Activated CD8-positive, alpha-beta memory T cell treated with anti-CD3 and anti-CD28 coated beads, Interleukin-2, amount 50 U/mL, for 1 hour (primary cell): ENCODE results near the gene TNFSF12.
A peak's percentile ranks its signal among the peaks of the same experiment; 100 is the strongest.

Experiments
- DNase-seq: peaks from one replicate; pipeline ENCODE4 v3.0.0-alpha.2; 2020; ENCODE audit errors: extremely low read depth

TNFSF12 gene

DNA sequence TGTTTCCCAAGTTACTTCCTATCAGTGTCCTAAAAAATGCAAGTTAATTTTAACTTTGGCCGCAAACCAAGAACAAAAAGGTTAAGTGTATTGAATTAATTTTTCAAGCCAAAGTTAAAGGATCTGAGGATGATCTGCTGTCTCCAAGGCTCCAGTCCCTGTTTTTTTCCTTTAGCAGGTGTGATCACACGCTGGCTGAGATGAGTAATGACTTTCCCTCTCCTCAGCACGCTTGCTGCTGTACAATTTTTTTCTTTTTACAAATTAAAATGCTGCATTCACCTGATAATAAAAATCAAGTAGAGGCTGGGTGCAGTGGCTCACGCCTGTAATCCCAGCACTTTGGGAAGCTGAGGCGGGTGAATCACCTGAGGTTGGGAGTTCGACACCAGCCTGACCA lies 3.9 kb upstream of the TNFSF12 start:
- no peak for DNase-seq

DNA sequence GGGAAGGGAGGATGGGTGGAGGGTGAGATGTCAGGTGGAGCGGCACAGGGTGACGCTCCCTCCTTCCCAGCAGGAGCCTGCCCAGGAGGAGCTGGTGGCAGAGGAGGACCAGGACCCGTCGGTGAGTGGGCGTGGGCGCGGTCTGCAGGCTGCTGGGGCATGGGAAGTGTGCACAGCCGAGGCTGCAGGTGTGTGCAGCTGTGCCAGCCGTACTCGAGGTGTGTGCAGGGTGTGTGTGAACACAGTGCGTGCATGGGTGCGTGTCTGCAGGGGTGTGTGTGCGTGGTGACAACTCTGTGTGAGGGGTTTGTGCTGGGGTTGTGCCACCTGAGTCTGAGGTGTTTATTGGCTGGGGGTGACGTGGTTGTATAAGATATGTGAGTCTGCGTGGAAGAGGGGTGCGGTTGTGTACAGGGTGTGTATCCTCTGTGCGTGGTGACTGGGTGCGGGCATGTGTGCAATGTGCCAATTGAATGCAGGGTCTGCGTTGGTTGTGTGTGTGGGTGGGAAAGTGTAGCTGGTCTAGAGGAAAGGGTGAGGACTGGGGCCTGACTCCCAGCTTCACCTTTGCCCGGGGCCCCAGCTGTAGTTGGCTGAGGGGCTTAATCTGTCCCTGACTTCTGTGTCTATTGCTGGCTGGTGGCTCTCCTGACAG lies 670 bp downstream of the TNFSF12 start:
- no peak for DNase-seq

DNA sequence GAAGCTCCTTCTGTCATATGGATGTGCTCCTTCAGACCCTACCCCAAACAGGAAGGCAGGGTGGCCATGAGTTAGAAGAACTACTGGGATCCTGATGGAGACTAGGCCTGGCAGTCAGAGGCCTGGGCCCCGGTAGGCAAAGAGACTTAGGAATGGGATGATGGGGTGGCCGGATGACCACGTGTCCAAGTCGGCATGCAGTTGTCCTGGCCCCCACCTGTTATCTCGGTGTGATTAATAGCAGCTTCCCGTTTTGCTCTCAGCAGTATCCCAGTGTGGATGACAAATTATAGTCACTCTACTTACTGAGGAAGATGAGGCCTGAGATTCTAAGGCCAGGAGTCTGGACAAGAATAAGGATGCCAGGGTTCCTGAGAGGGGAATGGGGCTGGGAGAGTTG lies 1.5 kb downstream of the TNFSF12 start:
- no peak for DNase-seq

DNA sequence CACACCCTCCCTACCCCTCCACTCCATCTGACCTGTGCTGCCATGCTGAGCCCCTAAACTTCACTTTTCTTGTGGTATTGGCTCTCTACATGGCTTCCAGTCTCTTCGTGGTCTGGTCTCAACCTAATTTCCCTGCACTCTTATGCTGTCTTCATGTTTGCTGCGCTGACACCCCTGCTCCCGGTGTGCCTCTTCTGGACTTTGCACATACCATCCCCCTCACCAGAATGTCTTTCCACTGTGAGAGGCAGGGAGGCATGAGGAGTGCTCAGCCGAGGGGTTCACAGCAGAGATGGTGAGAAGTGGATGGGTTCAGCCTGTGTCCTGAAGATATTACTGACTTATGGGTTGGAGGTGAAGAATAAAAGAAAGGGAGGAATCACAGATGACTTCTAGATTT lies 2.5 kb downstream of the TNFSF12 start:
- DNase-seq = no peak

DNA sequence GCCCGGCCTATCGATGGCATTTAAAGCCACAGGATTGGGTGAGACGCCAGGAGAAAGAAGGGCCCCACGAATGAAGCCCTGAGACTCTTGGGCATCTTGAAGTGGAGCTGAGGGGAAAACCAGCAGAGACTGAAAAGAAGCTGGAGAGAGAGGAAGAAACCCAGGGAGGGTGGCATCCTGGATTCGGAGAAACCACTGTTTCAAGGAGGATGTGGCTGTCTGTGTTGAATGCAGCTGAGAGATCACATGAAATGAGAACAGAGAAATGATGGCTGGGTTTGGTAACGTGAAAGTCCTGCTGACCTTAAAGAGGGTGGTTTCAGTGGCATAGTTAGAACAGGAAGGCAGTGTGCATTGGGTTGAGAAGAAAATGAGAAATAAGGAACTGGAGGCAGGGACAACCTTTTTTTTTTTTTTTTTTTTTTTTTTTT lies 3.8 kb downstream of the TNFSF12 start:
- no peak for DNase-seq

DNA sequence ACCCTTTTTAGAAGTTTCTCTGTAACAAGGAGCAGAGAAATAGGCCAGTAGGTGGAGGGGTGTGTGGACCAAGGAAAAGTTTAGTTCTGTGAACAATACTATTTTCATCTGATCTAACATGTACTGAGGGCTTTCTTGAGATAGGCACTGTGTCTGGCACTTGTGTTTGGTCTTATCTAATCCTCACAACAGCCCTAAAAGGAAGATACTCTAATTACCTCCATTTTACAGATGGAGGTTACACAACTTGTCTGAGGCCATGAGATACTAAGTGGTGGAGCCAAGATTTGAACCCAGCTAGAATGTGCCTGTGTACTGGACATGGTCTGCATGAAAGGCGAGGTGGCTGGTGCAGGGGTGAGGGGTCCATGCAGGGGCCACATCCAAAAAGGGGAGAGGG lies 4.5 kb downstream of the TNFSF12 start:
- DNase-seq = no peak

DNA sequence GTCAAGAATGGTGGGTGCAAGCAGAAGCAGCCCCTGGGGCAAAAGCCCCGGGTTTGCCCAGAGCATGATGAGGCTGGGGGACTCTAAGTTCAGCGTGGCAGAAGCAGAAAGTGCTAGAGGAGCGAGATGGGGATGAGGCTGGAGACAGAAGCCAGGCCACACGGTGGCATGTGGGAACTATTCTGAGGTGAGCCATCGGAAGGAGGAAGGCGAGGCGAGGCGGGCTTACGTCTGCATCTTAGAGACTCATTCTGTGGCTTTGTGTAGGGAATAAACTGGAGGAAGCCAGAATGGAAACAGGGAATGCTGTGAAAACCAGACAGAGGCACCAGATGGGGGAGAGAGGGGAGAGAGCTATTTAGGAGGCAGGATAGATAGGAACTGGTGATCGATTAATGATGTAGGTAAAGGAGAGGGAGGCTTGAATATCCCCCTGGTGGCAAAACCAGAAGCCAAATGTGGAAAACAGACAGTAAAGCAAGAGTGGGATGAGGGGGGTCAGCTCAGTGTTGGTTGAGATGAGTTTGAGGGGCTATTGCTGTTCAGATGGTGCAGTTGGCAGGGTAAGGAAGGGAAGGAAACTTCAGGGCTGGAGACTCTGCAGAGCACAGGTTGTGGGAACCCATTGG lies 6.6 kb downstream of the TNFSF12 start:
- DNase-seq = no peak

DNA sequence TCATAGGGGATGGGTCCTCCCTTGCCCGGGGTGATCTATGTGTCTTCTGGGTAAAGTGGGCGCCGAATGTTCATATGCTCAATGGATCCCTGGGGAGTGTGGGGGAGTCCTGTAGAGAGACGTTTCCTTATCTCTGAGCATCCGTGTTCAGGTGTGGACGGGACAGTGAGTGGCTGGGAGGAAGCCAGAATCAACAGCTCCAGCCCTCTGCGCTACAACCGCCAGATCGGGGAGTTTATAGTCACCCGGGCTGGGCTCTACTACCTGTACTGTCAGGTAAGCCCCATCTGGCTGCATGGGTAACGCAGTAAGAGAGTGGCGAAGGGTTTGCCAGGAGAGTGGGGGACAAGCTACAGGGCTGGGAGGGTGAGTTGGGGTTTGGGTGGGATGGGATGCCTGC lies 7.8 kb downstream of the TNFSF12 start:
- no peak for DNase-seq

DNA sequence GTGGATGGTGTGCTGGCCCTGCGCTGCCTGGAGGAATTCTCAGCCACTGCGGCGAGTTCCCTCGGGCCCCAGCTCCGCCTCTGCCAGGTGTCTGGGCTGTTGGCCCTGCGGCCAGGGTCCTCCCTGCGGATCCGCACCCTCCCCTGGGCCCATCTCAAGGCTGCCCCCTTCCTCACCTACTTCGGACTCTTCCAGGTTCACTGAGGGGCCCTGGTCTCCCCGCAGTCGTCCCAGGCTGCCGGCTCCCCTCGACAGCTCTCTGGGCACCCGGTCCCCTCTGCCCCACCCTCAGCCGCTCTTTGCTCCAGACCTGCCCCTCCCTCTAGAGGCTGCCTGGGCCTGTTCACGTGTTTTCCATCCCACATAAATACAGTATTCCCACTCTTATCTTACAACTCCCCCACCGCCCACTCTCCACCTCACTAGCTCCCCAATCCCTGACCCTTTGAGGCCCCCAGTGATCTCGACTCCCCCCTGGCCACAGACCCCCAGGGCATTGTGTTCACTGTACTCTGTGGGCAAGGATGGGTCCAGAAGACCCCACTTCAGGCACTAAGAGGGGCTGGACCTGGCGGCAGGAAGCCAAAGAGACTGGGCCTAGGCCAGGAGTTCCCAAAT lies 8.4 kb downstream of the TNFSF12 start:
- DNase-seq = no peak

DNA sequence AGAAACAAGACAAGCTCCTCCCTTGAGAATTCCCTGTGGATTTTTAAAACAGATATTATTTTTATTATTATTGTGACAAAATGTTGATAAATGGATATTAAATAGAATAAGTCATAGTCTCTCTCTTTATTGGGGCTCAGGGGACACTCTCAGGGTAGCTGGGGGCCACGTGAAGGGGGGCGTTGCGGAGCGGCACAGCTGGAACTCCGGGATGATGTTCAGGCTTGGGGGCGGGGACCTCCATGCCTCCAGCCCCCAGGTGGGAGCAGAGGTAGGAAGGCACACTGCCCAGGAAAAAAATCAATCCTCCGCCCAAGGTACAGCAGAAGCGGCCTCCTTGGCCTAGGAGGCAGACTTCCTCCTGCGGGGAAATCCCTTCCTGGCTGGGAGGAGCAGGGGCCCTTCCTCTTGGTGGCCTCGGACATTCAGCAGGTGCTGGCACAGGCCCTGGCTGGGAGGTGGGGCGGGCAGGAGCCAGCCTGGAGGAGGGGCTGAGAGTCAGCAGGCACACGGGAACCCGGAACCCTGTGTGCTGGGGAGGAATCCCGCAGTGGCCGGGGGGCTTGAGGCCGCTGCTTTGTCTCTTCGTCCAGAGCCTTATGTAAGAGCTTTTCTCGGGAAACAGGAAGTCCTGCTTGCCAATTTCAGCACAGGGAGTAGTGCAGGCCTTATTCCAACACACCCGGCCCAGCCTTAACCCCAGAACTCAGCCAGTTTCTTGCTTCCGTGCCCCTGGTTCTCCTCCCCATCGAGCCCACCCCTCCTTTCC lies 9.1 kb downstream of the TNFSF12 start:
- DNase-seq = no peak

DNA sequence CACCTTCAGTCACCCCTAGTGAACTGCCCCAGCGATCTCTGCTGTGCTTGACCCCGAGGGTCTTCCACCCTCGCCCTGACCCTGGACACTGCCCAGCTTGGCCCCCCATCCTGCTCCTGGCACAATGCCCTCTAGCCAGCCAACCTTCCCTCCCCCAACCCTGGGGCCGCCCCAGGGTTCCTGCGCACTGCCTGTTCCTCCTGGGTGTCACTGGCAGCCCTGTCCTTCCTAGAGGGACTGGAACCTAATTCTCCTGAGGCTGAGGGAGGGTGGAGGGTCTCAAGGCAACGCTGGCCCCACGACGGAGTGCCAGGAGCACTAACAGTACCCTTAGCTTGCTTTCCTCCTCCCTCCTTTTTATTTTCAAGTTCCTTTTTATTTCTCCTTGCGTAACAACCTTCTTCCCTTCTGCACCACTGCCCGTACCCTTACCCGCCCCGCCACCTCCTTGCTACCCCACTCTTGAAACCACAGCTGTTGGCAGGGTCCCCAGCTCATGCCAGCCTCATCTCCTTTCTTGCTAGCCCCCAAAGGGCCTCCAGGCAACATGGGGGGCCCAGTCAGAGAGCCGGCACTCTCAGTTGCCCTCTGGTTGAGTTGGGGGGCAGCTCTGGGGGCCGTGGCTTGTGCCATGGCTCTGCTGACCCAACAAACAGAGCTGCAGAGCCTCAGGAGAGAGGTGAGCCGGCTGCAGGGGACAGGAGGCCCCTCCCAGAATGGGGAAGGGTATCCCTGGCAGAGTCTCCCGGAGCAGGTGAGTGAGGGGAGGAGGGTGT lies 9.9 kb downstream of the TNFSF12 start, which contains the start of gene TNFSF13:
Gene TNFSF13 (plus strand): TSS at position 207 of the 776 bp plus-strand sequence. CDS start 290 bp downstream, at position 497.
- no peak for DNase-seq

DNA sequence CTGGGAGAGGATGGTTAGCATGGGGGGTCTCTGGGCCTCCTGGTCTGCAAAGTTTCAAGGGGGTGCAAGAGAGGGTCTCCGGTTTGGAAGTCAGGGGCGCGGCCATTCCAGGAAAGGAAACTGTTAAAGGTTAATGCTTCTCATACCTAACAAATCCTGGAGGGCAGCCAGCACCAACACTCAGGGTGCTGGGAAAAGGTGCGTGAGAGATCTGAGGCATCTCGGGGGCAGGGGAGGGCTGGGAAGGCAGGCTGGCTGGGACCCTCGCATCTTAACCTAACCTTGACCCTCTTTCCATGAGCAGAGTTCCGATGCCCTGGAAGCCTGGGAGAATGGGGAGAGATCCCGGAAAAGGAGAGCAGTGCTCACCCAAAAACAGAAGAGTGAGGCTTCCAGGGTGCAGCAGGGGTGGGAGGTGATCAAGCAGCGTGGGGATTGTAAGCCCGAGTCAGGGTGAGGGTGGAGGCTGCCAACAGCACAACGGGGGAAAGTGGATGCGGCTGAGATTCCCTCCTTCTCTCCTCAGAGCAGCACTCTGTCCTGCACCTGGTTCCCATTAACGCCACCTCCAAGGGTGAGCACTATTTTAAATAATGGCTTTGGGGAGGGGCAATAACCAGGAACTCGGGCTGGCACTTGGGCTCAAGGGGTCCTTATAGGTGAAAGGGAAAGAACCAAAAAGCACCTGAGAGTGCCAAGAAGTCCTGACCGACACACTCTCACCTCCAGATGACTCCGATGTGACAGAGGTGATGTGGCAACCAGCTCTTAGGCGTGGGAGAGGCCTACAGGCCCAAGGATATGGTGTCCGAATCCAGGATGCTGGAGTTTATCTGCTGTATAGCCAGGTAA lies 10.7 kb downstream of the TNFSF12 start:
- DNase-seq = no peak

DNA sequence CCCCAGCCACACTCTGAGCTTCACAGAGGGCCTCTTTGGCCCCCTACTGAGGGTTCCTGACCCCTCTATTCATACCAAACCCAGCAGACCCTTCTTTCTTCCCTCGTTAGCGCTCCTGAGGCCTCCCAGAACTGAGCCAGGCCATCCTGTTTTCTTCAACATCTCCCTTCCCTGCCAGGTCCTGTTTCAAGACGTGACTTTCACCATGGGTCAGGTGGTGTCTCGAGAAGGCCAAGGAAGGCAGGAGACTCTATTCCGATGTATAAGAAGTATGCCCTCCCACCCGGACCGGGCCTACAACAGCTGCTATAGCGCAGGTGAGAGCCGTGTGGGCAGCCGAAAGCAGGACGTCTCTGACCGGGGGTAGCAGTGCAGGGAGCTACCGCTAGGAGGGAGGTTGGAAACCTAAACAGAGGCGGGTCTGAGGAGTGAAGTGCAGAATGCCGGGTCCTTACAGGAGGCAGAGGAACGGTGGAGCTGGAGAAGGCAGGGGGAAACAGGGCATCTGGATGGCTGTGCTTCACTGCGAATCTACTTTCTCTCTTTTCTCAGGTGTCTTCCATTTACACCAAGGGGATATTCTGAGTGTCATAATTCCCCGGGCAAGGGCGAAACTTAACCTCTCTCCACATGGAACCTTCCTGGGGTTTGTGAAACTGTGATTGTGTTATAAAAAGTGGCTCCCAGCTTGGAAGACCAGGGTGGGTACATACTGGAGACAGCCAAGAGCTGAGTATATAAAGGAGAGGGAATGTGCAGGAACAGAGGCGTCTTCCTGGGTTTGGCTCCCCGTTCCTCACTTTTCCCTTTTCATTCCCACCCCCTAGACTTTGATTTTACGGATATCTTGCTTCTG lies 11.5 kb downstream of the TNFSF12 start:
- DNase-seq = no peak

DNA sequence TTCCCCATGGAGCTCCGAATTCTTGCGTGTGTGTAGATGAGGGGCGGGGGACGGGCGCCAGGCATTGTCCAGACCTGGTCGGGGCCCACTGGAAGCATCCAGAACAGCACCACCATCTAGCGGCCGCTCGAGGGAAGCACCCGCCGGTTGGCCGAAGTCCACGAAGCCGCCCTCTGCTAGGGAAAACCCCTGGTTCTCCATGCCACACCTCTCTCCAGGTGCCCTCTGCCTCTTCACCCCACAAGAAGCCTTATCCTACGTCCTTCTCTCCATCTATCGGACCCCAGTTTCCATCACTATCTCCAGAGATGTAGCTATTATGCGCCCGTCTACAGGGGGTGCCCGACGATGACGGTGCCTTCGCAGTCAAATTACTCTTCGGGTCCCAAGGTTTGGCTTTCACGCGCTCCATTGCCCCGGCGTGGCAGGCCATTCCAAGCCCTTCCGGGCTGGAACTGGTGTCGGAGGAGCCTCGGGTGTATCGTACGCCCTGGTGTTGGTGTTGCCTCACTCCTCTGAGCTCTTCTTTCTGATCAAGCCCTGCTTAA lies 12.2 kb downstream of the TNFSF12 start:
- peak; percentile 34 for DNase-seq

DNA sequence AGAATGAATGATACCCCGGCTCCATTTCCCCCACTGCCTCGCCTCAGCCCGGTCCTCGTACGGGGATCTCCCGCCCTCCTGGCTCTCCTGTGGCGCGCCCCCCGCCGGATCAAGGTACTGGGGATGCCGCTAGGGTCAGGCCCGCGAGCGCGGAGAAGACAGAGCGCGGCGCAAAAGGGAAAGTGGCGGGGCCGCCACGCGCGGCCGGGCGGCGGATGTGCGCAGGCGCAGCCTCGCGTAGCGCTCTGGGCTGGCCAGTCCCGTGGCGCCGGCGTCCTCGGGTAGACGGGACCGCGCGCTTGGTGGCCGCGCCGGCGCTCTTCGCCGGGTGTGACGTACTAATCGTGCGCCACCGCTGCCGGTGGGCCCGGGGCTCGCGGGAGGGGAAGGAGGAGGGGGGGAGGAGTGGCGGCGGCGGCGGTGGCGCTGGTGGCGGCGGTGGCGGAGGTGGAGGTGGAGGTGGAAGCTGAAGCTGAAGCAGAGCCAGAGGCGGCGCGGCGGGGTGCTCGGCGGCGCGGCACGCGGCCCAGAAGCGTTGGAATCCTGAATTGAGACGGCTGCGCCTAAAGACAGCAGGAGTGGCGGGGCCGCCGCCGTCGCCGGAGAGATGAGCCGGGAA lies 12.8 kb downstream of the TNFSF12 start, which contains the start of gene SENP3:
Gene SENP3 (plus strand): TSS at position 331 of the 619 bp plus-strand sequence. CDS start 1,158 bp downstream, outside the sequence.
- peak; percentile 58 for DNase-seq

DNA sequence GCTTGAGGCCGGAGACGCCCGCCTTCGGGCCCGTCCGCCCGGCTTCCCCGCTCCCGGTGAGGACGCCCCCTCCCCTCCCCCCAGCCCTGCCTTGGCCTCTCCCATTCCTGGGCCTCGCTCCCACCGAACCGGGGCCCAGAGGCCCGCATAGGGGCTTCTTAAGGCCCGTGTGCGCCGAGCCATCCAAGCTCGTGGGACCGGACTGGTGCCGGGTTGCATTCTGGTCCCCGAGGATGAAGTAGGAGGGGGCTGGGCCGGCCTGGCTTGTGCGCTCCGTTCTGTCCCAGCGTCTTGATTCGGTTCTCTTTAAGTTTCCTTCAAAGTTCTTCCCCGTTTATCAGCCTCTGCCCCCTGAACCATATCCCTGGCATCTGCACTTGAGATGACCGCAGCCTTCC lies 13.3 kb downstream of the TNFSF12 start:
- DNase-seq = no peak

DNA sequence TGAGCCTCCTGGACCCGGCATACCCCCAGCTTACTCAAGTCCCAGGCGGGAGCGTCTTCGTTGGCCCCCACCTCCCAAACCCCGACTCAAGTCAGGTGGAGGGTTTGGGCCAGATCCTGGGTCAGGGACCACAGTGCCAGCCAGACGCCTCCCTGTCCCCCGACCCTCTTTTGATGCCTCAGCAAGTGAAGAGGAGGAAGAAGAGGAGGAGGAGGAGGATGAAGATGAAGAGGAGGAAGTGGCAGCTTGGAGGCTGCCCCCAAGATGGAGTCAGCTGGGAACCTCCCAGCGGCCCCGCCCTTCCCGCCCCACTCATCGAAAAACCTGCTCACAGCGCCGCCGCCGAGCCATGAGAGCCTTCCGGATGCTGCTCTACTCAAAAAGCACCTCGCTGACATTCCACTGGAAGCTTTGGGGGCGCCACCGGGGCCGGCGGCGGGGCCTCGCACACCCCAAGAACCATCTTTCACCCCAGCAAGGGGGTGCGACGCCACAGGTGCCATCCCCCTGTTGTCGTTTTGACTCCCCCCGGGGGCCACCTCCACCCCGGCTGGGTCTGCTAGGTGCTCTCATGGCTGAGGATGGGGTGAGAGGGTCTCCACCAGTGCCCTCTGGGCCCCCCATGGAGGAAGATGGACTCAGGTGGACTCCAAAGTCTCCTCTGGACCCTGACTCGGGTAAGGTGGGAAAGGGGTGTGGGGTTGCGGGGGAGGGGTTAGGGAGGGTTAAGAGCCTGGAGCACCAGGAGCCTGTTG lies 14.4 kb downstream of the TNFSF12 start:
- DNase-seq = no peak

DNA sequence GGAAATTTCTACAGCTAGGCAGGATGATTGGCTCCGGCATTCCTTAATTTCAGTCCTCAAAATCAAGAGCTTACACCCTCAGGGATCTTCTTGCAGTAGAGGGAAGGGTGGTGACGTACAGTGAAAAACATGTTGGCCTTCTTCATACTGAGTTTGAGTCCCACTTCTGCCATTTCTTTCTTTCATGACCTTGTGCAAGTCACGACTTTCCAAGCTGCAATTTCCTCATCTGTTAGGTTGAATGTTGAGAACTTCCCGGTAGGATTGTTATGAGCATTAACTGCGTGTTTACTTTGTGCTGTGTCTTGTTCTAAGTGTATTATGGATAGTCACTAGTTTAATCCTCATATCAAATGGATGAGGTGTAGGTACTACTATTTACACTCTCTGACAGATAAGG lies 20.7 kb downstream of the TNFSF12 start:
- no peak for DNase-seq
